ENCODE results near the gene ZFYVE1.

ZFYVE1 gene

DNA sequence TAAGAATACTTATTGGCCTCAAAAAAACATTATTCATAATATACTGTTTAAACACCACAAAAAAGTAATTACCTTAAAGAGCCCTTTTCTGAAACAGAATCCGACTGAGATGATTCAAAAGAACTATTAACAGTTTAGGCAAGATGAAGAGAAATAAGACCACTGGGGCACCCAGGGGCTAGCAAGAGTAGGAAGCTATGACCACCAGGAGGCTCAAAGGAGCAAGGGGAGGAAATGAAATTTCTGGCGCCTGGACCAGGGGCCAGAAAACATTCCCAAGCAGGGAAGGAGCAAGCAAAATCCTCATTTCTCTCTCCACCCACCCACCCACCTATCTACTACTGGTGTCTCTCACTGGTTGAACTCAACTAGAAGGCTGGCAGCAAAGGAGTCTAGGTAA lies 106.9 kb downstream of the ZFYVE1 start:
- TF ChIP-seq, protein P1, sequence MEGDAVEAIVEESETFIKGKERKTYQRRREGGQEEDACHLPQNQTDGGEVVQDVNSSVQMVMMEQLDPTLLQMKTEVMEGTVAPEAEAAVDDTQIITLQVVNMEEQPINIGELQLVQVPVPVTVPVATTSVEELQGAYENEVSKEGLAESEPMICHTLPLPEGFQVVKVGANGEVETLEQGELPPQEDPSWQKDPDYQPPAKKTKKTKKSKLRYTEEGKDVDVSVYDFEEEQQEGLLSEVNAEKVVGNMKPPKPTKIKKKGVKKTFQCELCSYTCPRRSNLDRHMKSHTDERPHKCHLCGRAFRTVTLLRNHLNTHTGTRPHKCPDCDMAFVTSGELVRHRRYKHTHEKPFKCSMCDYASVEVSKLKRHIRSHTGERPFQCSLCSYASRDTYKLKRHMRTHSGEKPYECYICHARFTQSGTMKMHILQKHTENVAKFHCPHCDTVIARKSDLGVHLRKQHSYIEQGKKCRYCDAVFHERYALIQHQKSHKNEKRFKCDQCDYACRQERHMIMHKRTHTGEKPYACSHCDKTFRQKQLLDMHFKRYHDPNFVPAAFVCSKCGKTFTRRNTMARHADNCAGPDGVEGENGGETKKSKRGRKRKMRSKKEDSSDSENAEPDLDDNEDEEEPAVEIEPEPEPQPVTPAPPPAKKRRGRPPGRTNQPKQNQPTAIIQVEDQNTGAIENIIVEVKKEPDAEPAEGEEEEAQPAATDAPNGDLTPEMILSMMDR (conservative IDR thresholded peaks at IDR 0.05; ENCODE audit: low read depth, low read length): peak; percentile 43
- no peak overlapping the region for H3K4me3 ChIP-seq (ENCODE audit: low read depth, low read length)
- DNase-seq (ENCODE audit: low read depth): no peak
